Activated naive CD4-positive, alpha-beta T cell treated with anti-CD3 and anti-CD28 coated beads, Interleukin-2, amount 10 ng/mL, durations not matched to agents 7 days and 5 days (primary cell): ENCODE measurements around the gene SRPX.

Source experiments
- CTCF ChIA-PET: fragments of 350-600 bp; sonication (Branson Sonifier 250); formaldehyde crosslinking; loops from one replicate; lab custom pipeline; 2021; ENCODE audit warnings: antibody characterized with exemption; lab: Charles Lee
- DNase-seq: peaks from one replicate; pipeline ENCODE4 v3.0.0-alpha.2; 2020
- H3K27ac Mint-ChIP-seq: one replicate; pipeline ENCODE4 v1.8.0; 2021; ENCODE audit warnings: mild to moderate bottlenecking, moderate library complexity, mixed read lengths
- H3K27me3 Mint-ChIP-seq: one replicate; pipeline ENCODE4 v1.8.0; 2021; ENCODE audit warnings: mild to moderate bottlenecking, mixed read lengths
- H3K36me3 Mint-ChIP-seq: one replicate; pipeline ENCODE4 v1.8.0; 2021; ENCODE audit warnings: mixed read lengths
- H3K4me1 Mint-ChIP-seq: one replicate; pipeline ENCODE4 v1.8.0; 2021; ENCODE audit warnings: mixed read lengths
- H3K4me3 Mint-ChIP-seq: one replicate; pipeline ENCODE4 v1.8.0; 2021; ENCODE audit warnings: mild to moderate bottlenecking, moderate library complexity, mixed read lengths
- H3K9me3 Mint-ChIP-seq: one replicate; pipeline ENCODE4 v1.8.0; 2021; ENCODE audit warnings: mixed read lengths

Gene SRPX

DNA sequence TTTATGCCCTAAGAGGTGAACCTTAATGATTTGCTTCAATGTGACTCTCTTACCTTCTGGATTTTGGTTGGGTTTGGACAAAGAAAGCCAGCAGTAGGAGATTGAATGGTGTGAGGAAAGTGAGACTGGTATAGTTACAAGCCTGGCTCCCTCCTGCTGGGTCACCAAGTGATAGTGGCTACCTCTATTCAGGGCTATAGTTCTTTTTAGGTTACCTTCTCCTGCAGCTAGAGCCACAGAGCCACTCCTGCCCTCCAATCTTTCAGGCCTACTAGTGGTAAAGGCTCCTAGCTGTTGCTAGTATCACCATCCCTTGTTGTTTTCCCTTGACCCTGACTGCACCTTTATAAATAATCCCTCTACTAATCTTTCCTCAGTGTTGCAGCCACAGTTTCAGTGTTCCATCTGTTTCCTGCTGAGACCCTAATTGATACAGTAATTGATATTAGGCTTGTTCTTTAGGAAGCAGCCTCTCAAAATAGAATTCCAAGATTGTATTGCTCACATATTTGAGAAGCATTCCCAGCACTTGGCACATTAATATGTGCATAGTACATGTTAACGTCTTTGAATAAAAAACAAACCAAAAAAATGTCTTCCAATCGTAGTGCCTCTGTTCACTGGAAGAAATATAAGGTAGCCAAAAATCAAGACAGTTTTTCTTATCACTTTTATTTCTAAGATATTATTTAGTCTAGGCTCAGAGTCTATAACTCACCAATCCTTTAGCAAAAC, 82.3 kb downstream of the SRPX start:
- DNase-seq: no peak
- Mint-ChIP-seq H3K27me3 (no peaks in the 10 kb centered on the region), H3K4me3 (no peak overlapping the region), H3K4me1 (no peaks in the 10 kb centered on the region), H3K36me3 (no peaks in the 10 kb centered on the region), H3K27ac (no peak overlapping the region), H3K9me3 (no peaks in the 10 kb centered on the region)
- CTCF ChIA-PET: no interaction called here

DNA sequence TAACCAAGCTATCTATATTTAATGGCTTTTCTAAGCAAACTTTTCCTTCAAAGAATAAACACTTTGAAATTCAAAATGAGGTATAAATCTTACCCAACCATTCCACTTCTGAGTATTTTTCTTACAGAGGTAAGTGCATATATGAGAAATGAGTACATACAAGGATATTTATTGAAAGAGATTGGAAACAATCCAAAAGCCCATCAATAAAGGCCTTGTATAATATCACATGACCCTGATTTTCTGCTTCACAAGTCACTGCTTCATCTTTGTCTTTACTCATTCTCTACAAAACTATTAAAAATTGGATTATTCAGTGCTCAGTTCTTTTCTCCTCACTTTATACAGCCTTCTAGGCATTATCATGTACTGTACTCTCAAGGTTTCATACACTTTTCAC, 91.3 kb downstream of the SRPX start:
- CTCF ChIA-PET: no interaction called here
- Mint-ChIP-seq H3K36me3 (no peaks in the 10 kb centered on the region), H3K4me1 (no peaks in the 10 kb centered on the region), H3K4me3 (no peak overlapping the region), H3K27ac (no peak overlapping the region), H3K27me3 (no peaks in the 10 kb centered on the region), H3K9me3 (no peaks in the 10 kb centered on the region)
- no peak for DNase-seq

DNA sequence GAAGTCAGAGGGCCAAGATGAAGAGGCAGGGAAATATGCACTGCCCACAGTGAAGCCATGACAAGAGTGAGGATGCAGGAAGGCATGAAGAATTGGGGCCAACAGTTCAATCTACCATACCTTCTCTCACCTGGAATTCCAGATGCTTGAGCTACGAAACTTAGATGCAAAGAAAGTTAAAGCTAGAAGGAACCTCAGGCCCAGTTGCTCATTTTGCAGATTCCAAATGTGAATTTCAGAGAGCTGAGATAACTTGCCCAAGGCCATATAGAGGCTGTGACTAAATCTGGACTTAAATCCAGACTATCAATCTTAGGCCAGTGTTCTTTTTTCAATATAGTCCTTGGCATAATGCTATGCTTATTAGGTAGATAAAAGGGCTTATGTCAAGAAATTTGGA, 92.7 kb downstream of the SRPX start:
- Mint-ChIP-seq H3K4me1 (no peaks in the 10 kb centered on the region), H3K27me3 (no peaks in the 10 kb centered on the region), H3K9me3 (no peaks in the 10 kb centered on the region), H3K4me3 (no peak overlapping the region), H3K27ac (no peak overlapping the region), H3K36me3 (no peaks in the 10 kb centered on the region)
- no peak for DNase-seq
- CTCF ChIA-PET: no interaction called here

GRCh38 chrX:38126179-38126578, 94.5 kb downstream of the SRPX start:
- no peaks in the 10 kb centered on the region for H3K36me3 Mint-ChIP-seq
- H3K9me3 Mint-ChIP-seq: no peaks in the 10 kb centered on the region
- no peak for DNase-seq
- no peaks in the 10 kb centered on the region for H3K27me3 Mint-ChIP-seq
- no peak overlapping the region for H3K27ac Mint-ChIP-seq
- CTCF ChIA-PET: no interaction called here
- no peak overlapping the region for H3K4me3 Mint-ChIP-seq
- H3K4me1 Mint-ChIP-seq: no peaks in the 10 kb centered on the region

DNA sequence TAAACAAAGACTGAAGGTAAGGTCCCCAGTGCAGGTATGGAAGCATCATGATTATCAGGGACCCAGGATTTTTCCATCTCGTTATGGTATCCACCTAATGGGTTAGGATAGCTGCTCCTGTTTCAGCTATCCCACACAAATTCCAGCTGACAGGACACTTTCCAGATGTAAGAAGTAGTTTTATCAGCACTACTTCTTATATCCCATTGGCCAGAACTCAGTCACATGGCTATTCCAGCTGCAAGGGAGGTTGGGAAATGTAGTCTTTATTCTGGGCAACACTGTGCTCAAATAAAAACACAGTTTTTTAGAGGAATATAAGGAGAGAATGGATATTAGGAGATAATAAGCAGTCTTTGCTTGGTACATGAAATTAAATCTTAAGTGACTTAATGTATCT, 96.7 kb downstream of the SRPX start:
- H3K9me3 Mint-ChIP-seq: no peaks in the 10 kb centered on the region
- no peaks in the 10 kb centered on the region for H3K4me1 Mint-ChIP-seq
- H3K27ac Mint-ChIP-seq: no peak overlapping the region
- H3K36me3 Mint-ChIP-seq: no peaks in the 10 kb centered on the region
- H3K4me3 Mint-ChIP-seq: no peak overlapping the region
- no peak for DNase-seq
- H3K27me3 Mint-ChIP-seq: no peaks in the 10 kb centered on the region
- CTCF ChIA-PET: no interaction called here

DNA sequence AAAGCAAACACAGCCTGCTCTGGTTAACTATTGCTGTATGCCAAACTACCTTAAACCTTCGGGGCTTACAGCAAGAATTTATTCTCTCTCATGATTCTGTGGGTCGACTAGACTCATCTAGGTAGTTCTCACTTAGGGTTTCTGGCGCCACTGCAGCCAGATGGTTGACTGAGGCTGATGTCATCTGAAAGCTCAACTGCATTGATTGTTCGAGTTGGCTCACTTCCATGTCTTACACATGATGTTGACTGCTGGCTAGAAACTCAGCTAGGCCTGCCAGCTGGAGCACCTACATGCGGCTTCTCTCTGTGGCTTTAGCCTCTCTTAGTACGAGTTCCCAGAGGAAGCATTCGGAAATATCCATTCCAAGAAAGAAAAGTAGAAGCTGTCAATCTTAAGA, 103.2 kb downstream of the SRPX start:
- no peaks in the 10 kb centered on the region for H3K27me3 Mint-ChIP-seq
- no peaks in the 10 kb centered on the region for H3K9me3 Mint-ChIP-seq
- H3K36me3 Mint-ChIP-seq: no peaks in the 10 kb centered on the region
- H3K4me1 Mint-ChIP-seq: no peaks in the 10 kb centered on the region
- H3K4me3 Mint-ChIP-seq: no peak overlapping the region
- H3K27ac Mint-ChIP-seq: no peak overlapping the region
- CTCF ChIA-PET: no interaction called here
- DNase-seq: no peak

GRCh38 chrX:38116706-38117105, 104.0 kb downstream of the SRPX start:
- no peaks in the 10 kb centered on the region for H3K27me3 Mint-ChIP-seq
- DNase-seq: no peak
- H3K36me3 Mint-ChIP-seq: no peaks in the 10 kb centered on the region
- H3K27ac Mint-ChIP-seq: no peak overlapping the region
- H3K4me3 Mint-ChIP-seq: no peak overlapping the region
- H3K9me3 Mint-ChIP-seq: no peaks in the 10 kb centered on the region
- H3K4me1 Mint-ChIP-seq: no peaks in the 10 kb centered on the region
- CTCF ChIA-PET: no interaction called here

DNA sequence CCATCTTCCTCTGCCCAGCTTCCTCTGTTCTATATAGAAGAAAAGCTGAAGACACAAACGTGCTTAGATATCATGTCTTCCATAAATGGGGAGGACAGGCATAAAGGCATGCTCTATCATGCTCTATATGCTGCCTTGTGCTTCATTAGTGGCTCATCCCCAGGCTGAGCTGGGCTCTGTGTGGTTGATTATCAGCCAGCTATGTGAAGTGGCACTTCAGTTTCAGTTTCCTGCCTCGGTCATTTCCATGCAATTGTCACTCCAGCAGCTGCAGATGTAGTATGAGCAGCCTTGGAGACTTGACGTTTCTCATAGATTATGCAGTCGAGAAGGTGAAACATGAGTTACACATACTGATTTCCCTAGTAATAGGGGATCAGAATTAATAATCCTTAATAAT, 108.1 kb downstream of the SRPX start:
- no peaks in the 10 kb centered on the region for H3K27me3 Mint-ChIP-seq
- no peaks in the 10 kb centered on the region for H3K36me3 Mint-ChIP-seq
- no peak overlapping the region for H3K27ac Mint-ChIP-seq
- DNase-seq: no peak
- H3K4me3 Mint-ChIP-seq: no peak overlapping the region
- H3K9me3 Mint-ChIP-seq: no peaks in the 10 kb centered on the region
- CTCF ChIA-PET: no interaction called here
- H3K4me1 Mint-ChIP-seq: no peaks in the 10 kb centered on the region

DNA sequence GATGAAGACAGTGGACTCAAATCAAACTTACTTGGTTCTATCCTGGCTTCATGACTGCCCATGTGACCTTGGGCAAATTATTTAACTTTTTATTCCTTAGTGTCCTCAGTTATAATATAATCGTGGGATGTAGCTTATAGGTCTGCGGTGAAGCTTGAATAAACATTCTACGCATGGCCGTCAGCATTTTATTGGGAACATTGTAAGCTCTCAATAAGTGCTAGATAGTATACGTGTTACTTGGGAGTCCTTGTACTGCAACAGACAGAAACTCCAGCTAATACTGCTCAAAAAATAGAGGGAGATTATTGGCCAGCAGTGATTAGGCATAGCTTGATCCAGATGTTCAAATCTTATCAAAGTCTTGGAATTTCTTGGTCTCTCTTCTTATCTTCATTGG, 109.5 kb downstream of the SRPX start:
- Mint-ChIP-seq H3K9me3 (no peaks in the 10 kb centered on the region), H3K4me3 (no peak overlapping the region), H3K27me3 (no peaks in the 10 kb centered on the region), H3K27ac (no peak overlapping the region), H3K36me3 (no peaks in the 10 kb centered on the region), H3K4me1 (no peaks in the 10 kb centered on the region)
- DNase-seq: no peak
- CTCF ChIA-PET: no interaction called here

DNA sequence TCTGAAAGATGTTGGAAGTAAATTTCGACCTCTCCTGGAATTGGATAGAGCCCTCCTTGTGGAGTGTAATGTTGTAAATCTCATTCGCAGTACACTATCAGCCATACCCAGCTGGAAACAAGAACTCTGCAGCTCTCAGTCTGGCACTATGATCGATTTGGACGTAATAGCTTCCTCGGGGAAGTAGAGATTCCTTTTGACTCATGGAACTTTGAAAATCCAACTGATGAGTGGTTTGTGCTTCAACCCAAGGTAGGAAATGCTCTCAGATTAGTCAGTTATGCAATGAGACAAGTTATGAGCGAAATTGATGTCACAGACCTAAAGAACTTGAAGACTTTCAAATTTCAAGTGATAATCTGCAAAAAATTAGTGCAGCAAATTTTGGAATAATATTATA, 110.4 kb downstream of the SRPX start:
- DNase-seq: no peak
- Mint-ChIP-seq H3K4me1 (no peaks in the 10 kb centered on the region), H3K9me3 (no peaks in the 10 kb centered on the region), H3K4me3 (no peak overlapping the region), H3K36me3 (no peaks in the 10 kb centered on the region), H3K27me3 (no peaks in the 10 kb centered on the region), H3K27ac (no peak overlapping the region)
- CTCF ChIA-PET: no interaction called here

- CTCF ChIA-PET: no interaction called here
- no peaks in the 10 kb centered on the region for H3K9me3 Mint-ChIP-seq
- no peak overlapping the region for H3K4me3 Mint-ChIP-seq
- no peak for DNase-seq
- no peak overlapping the region for H3K27ac Mint-ChIP-seq
- no peaks in the 10 kb centered on the region for H3K27me3 Mint-ChIP-seq
- no peaks in the 10 kb centered on the region for H3K4me1 Mint-ChIP-seq
- no peaks in the 10 kb centered on the region for H3K36me3 Mint-ChIP-seq
Observed at GRCh38 chrX:38109042-38109898, 111.4 kb downstream of the SRPX start.

- H3K27me3 Mint-ChIP-seq: no peaks in the 10 kb centered on the region
- no peaks in the 10 kb centered on the region for H3K4me1 Mint-ChIP-seq
- H3K36me3 Mint-ChIP-seq: no peaks in the 10 kb centered on the region
- no peak for DNase-seq
- no peaks in the 10 kb centered on the region for H3K9me3 Mint-ChIP-seq
- CTCF ChIA-PET: no interaction called here
- no peak overlapping the region for H3K27ac Mint-ChIP-seq
- H3K4me3 Mint-ChIP-seq: no peak overlapping the region
Observed at GRCh38 chrX:38108364-38108763, 112.3 kb downstream of the SRPX start.

- H3K27ac Mint-ChIP-seq: no peak overlapping the region
- CTCF ChIA-PET: no interaction called here
- no peaks in the 10 kb centered on the region for H3K9me3 Mint-ChIP-seq
- no peaks in the 10 kb centered on the region for H3K4me1 Mint-ChIP-seq
- no peaks in the 10 kb centered on the region for H3K36me3 Mint-ChIP-seq
- no peak overlapping the region for H3K4me3 Mint-ChIP-seq
- DNase-seq: no peak
- no peaks in the 10 kb centered on the region for H3K27me3 Mint-ChIP-seq
Observed at GRCh38 chrX:38106991-38107655, 113.5 kb downstream of the SRPX start.

GRCh38 chrX:38105216-38105725, 115.4 kb downstream of the SRPX start:
- no peak overlapping the region for H3K4me3 Mint-ChIP-seq
- CTCF ChIA-PET: no interaction called here
- no peak for DNase-seq
- no peaks in the 10 kb centered on the region for H3K36me3 Mint-ChIP-seq
- H3K9me3 Mint-ChIP-seq: no peaks in the 10 kb centered on the region
- H3K27ac Mint-ChIP-seq: no peak overlapping the region
- no peaks in the 10 kb centered on the region for H3K4me1 Mint-ChIP-seq
- H3K27me3 Mint-ChIP-seq: no peaks in the 10 kb centered on the region
